Left lung (tissue), 10 donors: ENCODE results near the gene IPO5. TPM values are rescaled to one million over a fixed set of nuclear protein-coding genes. Genes with fewer than 3 reads are reported as not detected.

Experiments
- ATAC-seq: fragments of 200-7000 bp; cut with Tn5 transposase; one replicate; pipeline ENCODE4 v1.9.1; 2020; ENCODE audit warnings: moderate library complexity
- DNase-seq, 4 donors: peaks; one replicate each; pipeline ENCODE4 v3.0.0-alpha.2; 2013 to 2020
- H3K27ac ChIP-seq, 2 donors: fragments of 200-600 bp; sonication (generic) in 1 of 2; one replicate each; pipeline versions ENCODE4 v1.5.0 to v1.8.0; 2020 to 2021
- H3K27me3 ChIP-seq, 2 donors: fragments of 200-600 bp; sonication (generic) in 1 of 2; one replicate each; pipeline versions ENCODE4 v1.5.0 to v1.8.0; 2020 to 2021
- H3K36me3 ChIP-seq, 2 donors: fragments of 200-600 bp; sonication (generic) in 1 of 2; one replicate each; pipeline versions ENCODE4 v1.5.0 to v1.8.0; 2020 to 2021
- H3K4me1 ChIP-seq, 2 donors: fragments of 200-600 bp; one replicate each; pipeline ENCODE4 v1.8.0; 2021
- H3K4me3 ChIP-seq, 2 donors: fragments of 200-600 bp; sonication (generic) in 1 of 2; one replicate each; pipeline versions ENCODE4 v1.5.0 to v1.8.0; 2020 to 2021; ENCODE audit warnings: mild to moderate bottlenecking in 1 of 2
- H3K9me3 ChIP-seq, 2 donors: fragments of 200-600 bp; sonication (generic) in 1 of 2; one replicate each; pipeline versions ENCODE4 v1.5.0 to v1.8.0; 2020 to 2021
- intact Hi-C, 2 donors: fragments of 100-400 bp; cut with DNase I; formaldehyde crosslinking; loops; one replicate each; pipeline versions ENCODE4 v1.11.2 to v1.14.2; 2022
- polyA plus RNA-seq, 6 donors: library from polyadenylated mRNA; unstranded; fragments of 120-200 nt; gene quantifications; one replicate each; pipeline ENCODE4 v1.2.1, GENCODE V29; 2013; ENCODE audit not compliant: insufficient read length in 6 of 6
- total RNA-seq, 2 donors: library from RNA; stranded (reverse); fragmentation: NEBNext Ultra II Directional; extraction: Animal tissue kit (Norgen Biotek cat#: 25700); gene quantifications; one replicate each; pipeline ENCODE4 v1.2.1, GENCODE V29; 2021
- TF ChIP-seq, protein P1 (sequence below), 2 donors: fragments of 200-600 bp; sonication (generic) in 1 of 2; IDR thresholded peaks; one replicate each; pipeline versions ENCODE4 v1.5.0 to v1.8.0; 2021; ENCODE audit warnings: antibody characterized with exemption in 2 of 2
- donor health status: DM: no; HTN: yes; CAD: no.
- donor health status: DM: no; HTN: no; CAD: no.

The IPO5 gene
- total and polyA plus RNA-seq, 8 donors = 74.5 to 170 (median 157) TPM

DNA sequence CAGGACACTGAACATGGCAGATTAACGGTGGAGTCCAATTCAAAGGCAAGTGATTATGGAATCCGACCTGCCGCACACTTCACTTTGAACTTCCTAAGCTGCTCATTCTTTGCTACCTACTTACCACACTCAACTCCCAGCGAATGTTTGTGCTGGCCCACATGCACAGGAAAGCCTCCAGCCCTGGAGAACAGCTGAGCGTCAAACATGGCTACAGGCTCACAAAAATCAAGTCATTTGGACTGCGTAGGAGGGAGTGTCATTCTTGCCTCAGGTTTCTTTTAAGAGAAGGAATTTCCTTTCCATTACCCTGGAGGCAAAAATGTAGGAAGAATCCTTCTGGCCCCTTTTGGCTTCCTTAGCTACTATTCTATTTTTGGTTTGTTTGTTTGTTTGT is 41.3 kb upstream of the IPO5 start:
- no peaks in the 10 kb centered on the region for H3K36me3 ChIP-seq
- intact Hi-C loops = no loop called here
- ATAC-seq = no peak
- no peaks in the 10 kb centered on the region for H3K27me3 ChIP-seq
- TF ChIP-seq, protein P1, sequence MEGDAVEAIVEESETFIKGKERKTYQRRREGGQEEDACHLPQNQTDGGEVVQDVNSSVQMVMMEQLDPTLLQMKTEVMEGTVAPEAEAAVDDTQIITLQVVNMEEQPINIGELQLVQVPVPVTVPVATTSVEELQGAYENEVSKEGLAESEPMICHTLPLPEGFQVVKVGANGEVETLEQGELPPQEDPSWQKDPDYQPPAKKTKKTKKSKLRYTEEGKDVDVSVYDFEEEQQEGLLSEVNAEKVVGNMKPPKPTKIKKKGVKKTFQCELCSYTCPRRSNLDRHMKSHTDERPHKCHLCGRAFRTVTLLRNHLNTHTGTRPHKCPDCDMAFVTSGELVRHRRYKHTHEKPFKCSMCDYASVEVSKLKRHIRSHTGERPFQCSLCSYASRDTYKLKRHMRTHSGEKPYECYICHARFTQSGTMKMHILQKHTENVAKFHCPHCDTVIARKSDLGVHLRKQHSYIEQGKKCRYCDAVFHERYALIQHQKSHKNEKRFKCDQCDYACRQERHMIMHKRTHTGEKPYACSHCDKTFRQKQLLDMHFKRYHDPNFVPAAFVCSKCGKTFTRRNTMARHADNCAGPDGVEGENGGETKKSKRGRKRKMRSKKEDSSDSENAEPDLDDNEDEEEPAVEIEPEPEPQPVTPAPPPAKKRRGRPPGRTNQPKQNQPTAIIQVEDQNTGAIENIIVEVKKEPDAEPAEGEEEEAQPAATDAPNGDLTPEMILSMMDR (IDR thresholded peaks at IDR 0.05) = no peak
- no peak overlapping the region for H3K27ac ChIP-seq
- no peak overlapping the region for H3K4me3 ChIP-seq
- no peak for DNase-seq
- no peaks in the 10 kb centered on the region for H3K4me1 ChIP-seq
- H3K9me3 ChIP-seq = peaks cover 0 to 9% of the 10 kb centered on the region in 2 donors

DNA sequence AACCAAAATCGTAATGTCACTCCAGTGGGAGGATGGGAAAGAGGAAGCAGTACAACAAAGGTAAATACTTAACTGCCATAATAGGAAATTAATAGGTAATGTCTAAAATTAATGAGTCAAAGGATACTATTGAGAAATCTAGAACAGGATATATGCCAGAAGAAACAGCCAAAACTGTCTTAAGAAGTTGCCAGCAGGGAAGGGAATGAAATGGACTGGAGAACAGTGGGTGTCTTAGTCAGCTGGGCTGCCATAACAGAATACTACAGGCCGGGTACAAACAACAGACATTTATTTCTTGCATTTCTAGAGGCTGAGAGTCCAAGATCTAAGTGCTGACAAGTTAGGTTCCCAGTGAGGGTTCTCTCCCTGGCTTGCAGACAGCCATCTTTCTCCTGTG is 40.3 kb upstream of the IPO5 start:
- Histone ChIP-seq H3K36me3 (no peaks in the 10 kb centered on the region), H3K9me3 (peaks cover 0 to 9% of the 10 kb centered on the region in 2 donors), H3K4me3 (no peak overlapping the region), H3K27me3 (no peaks in the 10 kb centered on the region), H3K4me1 (no peaks in the 10 kb centered on the region), H3K27ac (no peak overlapping the region)
- ATAC-seq (no peak), DNase-seq (no peak)
- TF ChIP-seq, protein P1 (IDR thresholded peaks at IDR 0.05) = no peak
- intact Hi-C loops = no loop called here

GRCh38 chr13:97914540-97914939 is 38.9 kb upstream of the IPO5 start:
- DNase-seq = no peak
- intact Hi-C loops = no loop called here
- Histone ChIP-seq H3K27ac (no peak overlapping the region), H3K4me1 (no peaks in the 10 kb centered on the region), H3K9me3 (peaks cover 0 to 9% of the 10 kb centered on the region in 2 donors), H3K4me3 (no peak overlapping the region), H3K36me3 (no peaks in the 10 kb centered on the region), H3K27me3 (no peaks in the 10 kb centered on the region)
- no peak for ATAC-seq
- TF ChIP-seq, protein P1 (IDR thresholded peaks at IDR 0.05) = no peak

- Histone ChIP-seq H3K36me3 (no peaks in the 10 kb centered on the region), H3K4me1 (no peaks in the 10 kb centered on the region), H3K27me3 (no peaks in the 10 kb centered on the region), H3K4me3 (no peak overlapping the region), H3K27ac (no peak overlapping the region), H3K9me3 (no peaks in the 10 kb centered on the region)
- DNase-seq = no peak
- no peak for ATAC-seq
- TF ChIP-seq, protein P1 (IDR thresholded peaks at IDR 0.05) = no peak
- intact Hi-C loops = no loop called here
These were observed 32.2 kb upstream of the IPO5 start for GRCh38 chr13:97921176-97921816.

- H3K4me1 ChIP-seq = no peaks in the 10 kb centered on the region
- no peaks in the 10 kb centered on the region for H3K9me3 ChIP-seq
- H3K36me3 ChIP-seq = no peaks in the 10 kb centered on the region
- H3K27me3 ChIP-seq = no peaks in the 10 kb centered on the region
- DNase-seq = no peak
- H3K4me3 ChIP-seq = no peak overlapping the region
- no peak overlapping the region for H3K27ac ChIP-seq
- TF ChIP-seq, protein P1 (IDR thresholded peaks at IDR 0.05) = no peak
- intact Hi-C loops = no loop called here
- ATAC-seq = no peak
These were observed 25.2 kb upstream of the IPO5 start for GRCh38 chr13:97928301-97928700.
